GM12865 (cell line): ENCODE data around the gene LHPP.

ENCODE experiments used
- DNase-seq: peaks from one replicate; pipeline ENCODE4 v3.0.0; 2010; ENCODE audit warnings: low read depth
- H3K4me3 ChIP-seq: 2 replicates; pipeline ENCODE4 v1.5.1; 2011; ENCODE audit warnings: mild to moderate bottlenecking, low read depth, low read length, control low read depth
- TF ChIP-seq, protein P1 (sequence below): IDR thresholded peaks from 2 replicates; pipeline ENCODE4 v1.5.1; 2011; ENCODE audit warnings: low read length, control low read depth, low read depth, inconsistent platforms; ENCODE audit not compliant: insufficient read depth; ENCODE audit errors: missing control alignments

The LHPP gene

DNA sequence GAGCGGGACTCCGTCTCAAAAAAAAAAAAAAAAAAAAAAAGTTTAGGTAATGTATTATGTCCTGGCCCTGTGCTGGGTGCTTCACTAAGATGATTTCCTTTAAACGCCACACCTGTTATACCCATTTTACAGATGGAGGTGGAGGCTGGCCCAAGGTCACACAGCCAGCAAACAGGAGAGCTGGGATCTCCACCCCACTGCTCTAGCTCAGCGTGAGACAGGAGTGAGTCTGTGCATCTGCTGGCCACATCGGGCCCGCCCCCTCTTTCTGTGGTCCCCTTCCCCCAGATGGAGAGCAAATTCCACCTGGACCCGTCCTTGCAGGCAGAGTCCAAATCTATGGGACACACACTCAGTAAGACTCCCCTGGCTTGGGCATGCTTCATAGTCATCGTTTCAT, 51.0 kb downstream of the LHPP start:
- H3K4me3 ChIP-seq: no peak overlapping the region
- TF ChIP-seq, protein P1, sequence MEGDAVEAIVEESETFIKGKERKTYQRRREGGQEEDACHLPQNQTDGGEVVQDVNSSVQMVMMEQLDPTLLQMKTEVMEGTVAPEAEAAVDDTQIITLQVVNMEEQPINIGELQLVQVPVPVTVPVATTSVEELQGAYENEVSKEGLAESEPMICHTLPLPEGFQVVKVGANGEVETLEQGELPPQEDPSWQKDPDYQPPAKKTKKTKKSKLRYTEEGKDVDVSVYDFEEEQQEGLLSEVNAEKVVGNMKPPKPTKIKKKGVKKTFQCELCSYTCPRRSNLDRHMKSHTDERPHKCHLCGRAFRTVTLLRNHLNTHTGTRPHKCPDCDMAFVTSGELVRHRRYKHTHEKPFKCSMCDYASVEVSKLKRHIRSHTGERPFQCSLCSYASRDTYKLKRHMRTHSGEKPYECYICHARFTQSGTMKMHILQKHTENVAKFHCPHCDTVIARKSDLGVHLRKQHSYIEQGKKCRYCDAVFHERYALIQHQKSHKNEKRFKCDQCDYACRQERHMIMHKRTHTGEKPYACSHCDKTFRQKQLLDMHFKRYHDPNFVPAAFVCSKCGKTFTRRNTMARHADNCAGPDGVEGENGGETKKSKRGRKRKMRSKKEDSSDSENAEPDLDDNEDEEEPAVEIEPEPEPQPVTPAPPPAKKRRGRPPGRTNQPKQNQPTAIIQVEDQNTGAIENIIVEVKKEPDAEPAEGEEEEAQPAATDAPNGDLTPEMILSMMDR: no peak
- DNase-seq: no peak

DNA sequence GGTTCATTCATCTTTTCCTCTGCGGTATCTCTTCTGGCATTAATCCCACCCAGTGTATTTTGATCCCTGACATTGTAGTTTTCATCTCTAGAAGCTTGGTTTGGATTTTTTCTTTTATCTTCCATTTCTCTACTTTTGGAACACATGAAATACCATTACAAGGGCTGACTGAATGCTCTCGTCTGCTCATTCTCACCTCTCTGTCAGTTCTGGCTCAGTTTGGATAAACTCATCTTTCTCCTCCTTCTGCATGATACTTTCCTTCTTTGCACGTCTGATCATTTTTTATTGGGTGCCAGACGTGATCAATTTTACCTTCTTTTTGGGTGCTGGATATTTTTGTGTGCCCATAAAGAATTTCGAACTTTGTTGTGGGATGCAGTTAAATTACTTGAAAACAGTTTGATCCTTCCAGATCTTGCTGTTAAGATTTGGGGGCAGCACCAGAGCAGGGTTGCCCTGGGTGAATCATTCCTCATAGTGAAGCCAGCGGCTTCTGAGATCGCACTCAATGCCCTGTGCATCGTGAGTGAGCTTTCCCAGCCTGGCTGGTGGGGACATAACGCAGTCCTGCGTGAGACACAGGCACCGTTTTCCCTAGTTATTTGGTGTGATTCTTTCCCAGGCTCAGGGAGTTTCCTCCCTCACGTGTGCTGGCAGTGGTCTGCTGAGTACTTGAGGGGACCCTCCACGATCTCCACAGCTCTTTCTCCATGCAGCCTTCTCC, 53.8 kb downstream of the LHPP start:
- TF ChIP-seq, protein P1: no peak
- DNase-seq: no peak
- H3K4me3 ChIP-seq: no peak overlapping the region

DNA sequence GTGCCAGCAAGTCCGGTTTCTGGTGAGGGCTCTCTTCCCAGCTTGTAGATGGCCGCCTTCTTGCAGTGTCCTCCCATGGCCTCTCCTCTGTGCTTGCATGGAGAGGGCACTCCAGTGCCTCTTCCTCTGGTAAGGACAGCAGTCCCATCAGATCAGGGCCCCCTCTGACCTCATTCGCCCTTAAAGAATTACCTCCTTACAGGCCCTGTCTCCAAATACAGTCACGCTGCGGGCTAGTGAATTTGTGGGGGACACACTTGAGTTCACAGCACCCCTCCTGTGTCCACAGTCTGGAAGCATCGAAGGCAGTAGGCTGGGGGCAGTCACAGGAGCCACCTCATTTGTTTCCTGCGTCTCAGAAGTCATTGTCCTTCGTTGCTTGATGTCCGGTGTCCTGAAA, 54.6 kb downstream of the LHPP start:
- DNase-seq: no peak
- TF ChIP-seq, protein P1: no peak
- H3K4me3 ChIP-seq: no peak overlapping the region

DNA sequence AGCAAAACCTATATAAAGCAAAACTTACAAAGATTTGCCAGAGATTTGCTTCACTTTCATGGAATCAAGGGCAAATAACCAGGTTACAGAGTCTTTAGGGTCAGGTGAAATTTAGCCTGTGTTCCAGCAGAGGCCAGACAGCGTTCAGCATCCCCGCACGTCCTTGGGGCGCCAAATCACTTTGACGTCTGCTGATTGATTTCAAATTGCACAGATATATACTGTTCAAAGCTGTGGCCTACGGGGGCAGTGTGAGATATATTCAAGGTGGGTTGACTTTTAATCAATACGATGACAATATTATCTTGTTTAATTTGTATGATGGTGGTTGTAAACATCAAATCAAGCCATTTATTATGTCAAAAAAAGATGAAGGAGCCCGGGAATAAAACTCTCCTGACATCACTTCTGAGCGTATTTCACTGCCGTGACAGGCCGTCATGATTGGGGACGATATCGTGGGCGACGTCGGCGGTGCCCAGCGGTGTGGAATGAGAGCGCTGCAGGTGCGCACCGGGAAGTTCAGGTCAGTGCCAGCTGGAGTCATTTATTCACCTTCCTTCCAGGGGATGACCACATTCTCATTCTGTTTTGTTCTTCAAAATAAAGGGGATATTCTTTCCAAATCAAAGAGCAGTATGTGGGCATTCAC, 55.2 kb downstream of the LHPP start:
- TF ChIP-seq, protein P1: no peak
- no peak for DNase-seq
- no peak overlapping the region for H3K4me3 ChIP-seq

DNA sequence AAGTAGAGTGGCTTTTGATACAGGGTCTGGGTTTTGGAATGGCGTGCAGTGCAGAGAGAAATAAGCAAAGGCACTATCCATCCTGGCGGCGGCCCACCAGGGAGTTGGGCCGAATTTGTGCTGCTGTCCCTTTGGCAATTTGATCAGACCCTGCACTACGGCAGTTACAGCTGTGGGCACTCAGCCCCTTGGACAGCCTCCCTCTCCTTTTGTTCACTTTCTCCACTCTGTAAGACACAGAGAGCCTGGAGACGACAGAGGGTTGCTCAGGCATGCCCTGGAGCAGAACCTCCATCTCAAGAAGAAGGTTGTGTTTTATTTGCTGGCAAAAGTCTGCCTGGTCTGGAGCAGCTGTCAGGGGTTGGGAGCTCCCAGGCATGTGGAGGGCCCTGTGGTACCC, 55.8 kb downstream of the LHPP start:
- TF ChIP-seq, protein P1: no peak
- no peak for DNase-seq
- no peak overlapping the region for H3K4me3 ChIP-seq

DNA sequence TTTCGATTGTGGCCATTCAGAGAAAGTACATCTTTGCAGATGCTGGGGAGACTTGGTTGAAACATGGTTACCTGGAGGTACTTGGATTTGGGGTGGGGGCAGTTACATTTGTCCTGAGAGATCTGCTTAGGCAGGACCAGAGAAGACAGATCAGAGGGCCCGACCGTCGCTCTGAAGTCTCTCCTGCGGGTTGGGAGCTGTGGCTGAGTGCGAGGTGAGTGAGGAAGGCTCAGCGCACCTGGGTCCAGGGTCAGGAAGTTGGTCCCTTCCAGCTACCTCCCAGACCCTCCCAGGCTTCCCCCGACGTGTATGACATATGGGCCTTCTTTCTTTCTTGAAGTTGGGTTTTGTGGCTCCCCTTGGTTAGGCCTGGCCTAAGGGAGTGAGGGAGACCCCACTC, 56.3 kb downstream of the LHPP start:
- TF ChIP-seq, protein P1: no peak
- no peak for DNase-seq
- H3K4me3 ChIP-seq: no peak overlapping the region
